HT1080 (cell line): ENCODE data around the gene C2CD4D. TPM values are rescaled to one million over a fixed set of nuclear protein-coding genes. Genes with fewer than 3 reads are reported as not detected.
"Not testable (repeated sequence)": the region's sequence is repeated elsewhere in the genome, so short reads cannot be mapped to it uniquely, and the experiment has no call there.

Source experiments
- DNase-seq: peaks from one replicate; pipeline ENCODE4 v3.0.0-alpha.2; 2015; ENCODE audit warnings: low read depth
- polyA plus RNA-seq, 2 experiments: library from polyadenylated mRNA; depleted of rRNA; stranded (reverse); fragments of >200 nt; gene quantifications; 2 replicates each; pipeline ENCODE4 v1.2.3, GENCODE V29; 2015
- total RNA-seq: library from RNA; depleted of rRNA; stranded (reverse); fragments of >200 nt; shearing (Covaris generic); gene quantifications from 2 replicates; pipeline ENCODE4 v1.2.3, GENCODE V29; 2014; rRNA removed

C2CD4D gene
- not detected in 2 replicates for total RNA-seq
- polyA plus RNA-seq (2015; cell fraction: cytosol; rRNA removed) = 0.17 TPM in 1 of 2 replicates, not detected in the other
- 0.20 TPM in 1 of 2 replicates, not detected in the other for polyA plus RNA-seq (2015; cell fraction: nucleus; rRNA removed)

- no peak for DNase-seq
Measured at GRCh38 chr1:151839457-151840403, at the start of gene C2CD4D. Gene C2CD4D (minus strand): TSS chr1:151839820. CDS start chr1:151838989, 831 bp downstream.

- DNase-seq = no peak
Measured at GRCh38 chr1:151888972-151889570, 49.5 kb upstream of the C2CD4D start.

GRCh38 chr1:151887028-151887427, 47.4 kb upstream of the C2CD4D start:
- peak; percentile 77 for DNase-seq

DNA sequence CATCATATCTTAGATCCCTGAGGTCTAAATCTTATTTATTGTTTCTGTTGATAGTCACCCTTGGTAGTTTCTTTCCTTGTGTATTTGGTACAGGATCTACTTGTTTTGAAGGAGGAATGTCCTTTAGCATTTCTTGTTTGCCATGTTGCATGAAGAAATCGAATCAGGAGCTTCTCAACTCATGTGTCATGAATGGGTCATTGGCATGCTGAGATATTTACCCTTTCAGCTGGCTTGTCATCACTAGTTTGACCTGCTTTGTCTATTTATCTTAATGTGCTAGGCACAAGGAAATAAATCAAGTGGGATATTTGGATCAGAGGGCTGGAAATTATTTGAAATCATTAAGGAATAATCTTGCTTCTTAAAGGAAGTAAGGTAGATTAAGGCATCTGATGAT, 45.9 kb upstream of the C2CD4D start:
- no peak for DNase-seq

GRCh38 chr1:151884879-151885278, 45.3 kb upstream of the C2CD4D start:
- not testable (repeated sequence) for DNase-seq

DNA sequence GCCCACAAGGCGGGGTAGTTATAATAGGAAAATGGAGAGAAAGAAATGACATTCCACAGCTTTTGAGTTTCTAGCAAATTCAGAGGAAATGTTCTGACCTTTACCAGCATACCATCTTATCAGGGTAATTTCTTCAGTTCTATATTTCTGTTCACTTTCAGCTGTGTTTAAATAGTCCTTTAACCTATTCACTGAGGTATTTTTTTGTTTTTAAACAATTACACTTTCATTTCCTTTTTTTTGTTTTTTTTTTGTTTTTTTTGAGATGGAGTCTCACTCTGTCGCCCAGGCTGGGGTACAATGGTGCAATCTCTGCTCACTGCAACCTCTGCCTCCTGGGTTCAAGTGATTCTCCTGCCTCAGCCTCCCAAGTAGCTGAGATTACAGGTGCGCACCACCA, 44.8 kb upstream of the C2CD4D start:
- DNase-seq = not testable (repeated sequence)

- DNase-seq = not testable (repeated sequence)
Measured at GRCh38 chr1:151883898-151884297, 44.3 kb upstream of the C2CD4D start.

DNA sequence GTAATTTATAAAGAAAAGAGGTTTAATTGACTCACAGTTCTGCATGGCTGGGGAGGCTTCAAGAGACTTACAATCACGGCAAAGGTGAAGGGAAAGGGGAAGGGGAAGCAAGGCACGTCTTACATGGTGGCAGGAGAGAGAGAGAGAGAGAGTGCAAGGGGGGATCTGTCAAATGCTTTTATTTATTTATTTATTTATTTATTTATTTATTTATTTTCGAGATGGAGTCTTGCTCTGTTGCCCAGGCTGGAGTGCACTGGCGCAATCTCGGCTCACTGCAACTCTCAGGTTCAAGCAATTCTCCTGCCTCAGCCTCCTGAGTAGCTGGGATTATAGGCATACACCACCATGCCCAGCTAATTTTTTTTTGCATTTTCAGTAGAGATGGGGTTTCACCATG, 43.3 kb upstream of the C2CD4D start:
- DNase-seq = not testable (repeated sequence)

- no peak for DNase-seq
Measured at GRCh38 chr1:151882466-151882865, 42.8 kb upstream of the C2CD4D start.

GRCh38 chr1:151881479-151881878, 41.9 kb upstream of the C2CD4D start:
- DNase-seq = peak; percentile 4

GRCh38 chr1:151875419-151876097, 35.9 kb upstream of the C2CD4D start:
- DNase-seq = no peak

GRCh38 chr1:151872776-151873175, 33.2 kb upstream of the C2CD4D start:
- not testable (repeated sequence) for DNase-seq

- no peak for DNase-seq
Measured at GRCh38 chr1:151871284-151872030, 31.8 kb upstream of the C2CD4D start.

GRCh38 chr1:151868486-151868885, 28.9 kb upstream of the C2CD4D start:
- DNase-seq = no peak

- DNase-seq = peak; percentile 79
Measured at GRCh38 chr1:151867765-151868411, 28.3 kb upstream of the C2CD4D start.

GRCh38 chr1:151867321-151867720, 27.7 kb upstream of the C2CD4D start:
- DNase-seq = no peak

GRCh38 chr1:151864411-151864810, 24.8 kb upstream of the C2CD4D start:
- DNase-seq = no peak

DNA sequence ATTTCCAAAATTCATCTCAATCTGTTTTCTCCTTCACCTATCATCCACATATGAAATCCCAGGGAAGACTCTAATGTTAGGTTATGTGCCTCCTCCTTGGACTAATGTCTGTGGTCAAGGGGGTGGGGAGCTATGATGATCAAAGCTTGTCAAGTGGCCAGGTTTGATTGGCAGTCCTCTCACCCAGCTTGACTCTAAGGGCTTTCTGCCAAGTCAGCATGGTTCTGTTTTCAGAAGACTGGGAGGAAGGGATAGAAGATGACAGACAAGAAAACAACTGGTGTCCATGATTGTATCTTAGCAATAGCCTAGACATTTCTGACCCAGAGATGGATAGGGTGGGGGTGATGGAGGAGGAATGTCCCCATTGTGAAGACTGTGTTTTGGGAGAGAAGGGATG, 23.0 kb upstream of the C2CD4D start:
- no peak for DNase-seq

- no peak for DNase-seq
Measured at GRCh38 chr1:151860504-151861187, 21.0 kb upstream of the C2CD4D start.

GRCh38 chr1:151859891-151860293, 20.3 kb upstream of the C2CD4D start:
- no peak for DNase-seq
